Activated naive CD8-positive, alpha-beta T cell treated with anti-CD3 and anti-CD28 coated beads, Interleukin-2, amount 10 ng/mL, durations not matched to agents 7 days and 5 days (primary cell): ENCODE results near the gene PRKCZ. TPM values are rescaled to one million over a fixed set of nuclear protein-coding genes. Genes with fewer than 3 reads are reported as not detected.

Experiments used
- ATAC-seq: fragments of 150-1000 bp; cut with Tn5 transposase; one replicate; pipeline ENCODE4 v1.10.0; 2021; ENCODE audit warnings: low read depth, moderate library complexity
- POLR2A ChIA-PET: fragments of 350-600 bp; sonication (Branson Sonifier 250); formaldehyde crosslinking; loops from one replicate; lab custom pipeline; 2021; ENCODE audit warnings: antibody characterized with exemption; lab: Charles Lee
- DNase-seq: peaks from one replicate; pipeline ENCODE4 v3.0.0; 2021
- H3K27ac Mint-ChIP-seq: one replicate; pipeline ENCODE4 v1.8.0; 2022; ENCODE audit warnings: mild to moderate bottlenecking, mixed read lengths
- H3K27me3 Mint-ChIP-seq: one replicate; pipeline ENCODE4 v1.8.0; 2022; ENCODE audit warnings: mild to moderate bottlenecking, moderate library complexity, mixed read lengths
- H3K36me3 Mint-ChIP-seq: one replicate; pipeline ENCODE4 v1.8.0; 2021; ENCODE audit warnings: mild to moderate bottlenecking, mixed read lengths
- H3K4me1 Mint-ChIP-seq: one replicate; pipeline ENCODE4 v1.8.0; 2021; ENCODE audit warnings: mixed read lengths
- H3K4me3 Mint-ChIP-seq: one replicate; pipeline ENCODE4 v1.8.0; 2022; ENCODE audit warnings: mild to moderate bottlenecking, moderate library complexity, mixed read lengths
- H3K9me3 Mint-ChIP-seq: one replicate; pipeline ENCODE4 v1.8.0; 2021; ENCODE audit warnings: mixed read lengths
- total RNA-seq, 2 experiments: library from RNA; stranded (reverse); gene quantifications; one replicate each; pipeline ENCODE4 v1.2.3, GENCODE V29; 2021

Gene PRKCZ
- total RNA-seq, 2 experiments from 2014 or later, result 24.3 to 24.4 TPM

DNA sequence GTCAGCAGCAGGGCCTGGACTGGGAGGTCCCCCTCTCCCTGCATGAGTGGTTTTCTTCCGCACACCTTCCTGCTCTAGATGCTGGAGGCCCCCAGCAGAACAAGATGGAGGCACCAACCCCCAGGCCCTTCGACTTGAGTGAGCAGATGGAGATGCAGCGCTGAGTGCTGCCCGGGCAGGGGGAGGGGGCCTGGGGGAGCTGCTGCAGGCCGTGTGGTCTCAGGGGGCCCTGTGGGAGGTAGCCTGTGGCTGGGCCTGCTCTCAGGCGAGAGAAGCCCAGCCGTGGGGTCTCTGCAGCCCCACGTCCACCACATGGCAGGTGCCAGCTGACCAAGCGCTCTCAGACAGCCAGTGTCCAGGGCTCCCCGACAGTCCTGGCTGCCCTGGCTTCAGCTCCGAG lies 145.6 kb downstream of the PRKCZ start:
- no peak for DNase-seq
- Mint-ChIP-seq H3K27ac (peak overlapping the region; percentile 92), H3K9me3 (no peaks in the 10 kb centered on the region), H3K4me3 (no peak overlapping the region), H3K36me3 (no peaks in the 10 kb centered on the region), H3K27me3 (no peaks in the 10 kb centered on the region), H3K4me1 (peaks cover 16% of the 10 kb centered on the region)
- no peak for ATAC-seq
- POLR2A ChIA-PET, result interaction anchor here (1.2 to 3.9 kb wide), 7 partner anchors 9 to 360 kb away, joined by 5 to 63 read pairs (median 13); partner anchors contain the start of genes MORN1, PEX10, RER1 and TNFRSF14

DNA sequence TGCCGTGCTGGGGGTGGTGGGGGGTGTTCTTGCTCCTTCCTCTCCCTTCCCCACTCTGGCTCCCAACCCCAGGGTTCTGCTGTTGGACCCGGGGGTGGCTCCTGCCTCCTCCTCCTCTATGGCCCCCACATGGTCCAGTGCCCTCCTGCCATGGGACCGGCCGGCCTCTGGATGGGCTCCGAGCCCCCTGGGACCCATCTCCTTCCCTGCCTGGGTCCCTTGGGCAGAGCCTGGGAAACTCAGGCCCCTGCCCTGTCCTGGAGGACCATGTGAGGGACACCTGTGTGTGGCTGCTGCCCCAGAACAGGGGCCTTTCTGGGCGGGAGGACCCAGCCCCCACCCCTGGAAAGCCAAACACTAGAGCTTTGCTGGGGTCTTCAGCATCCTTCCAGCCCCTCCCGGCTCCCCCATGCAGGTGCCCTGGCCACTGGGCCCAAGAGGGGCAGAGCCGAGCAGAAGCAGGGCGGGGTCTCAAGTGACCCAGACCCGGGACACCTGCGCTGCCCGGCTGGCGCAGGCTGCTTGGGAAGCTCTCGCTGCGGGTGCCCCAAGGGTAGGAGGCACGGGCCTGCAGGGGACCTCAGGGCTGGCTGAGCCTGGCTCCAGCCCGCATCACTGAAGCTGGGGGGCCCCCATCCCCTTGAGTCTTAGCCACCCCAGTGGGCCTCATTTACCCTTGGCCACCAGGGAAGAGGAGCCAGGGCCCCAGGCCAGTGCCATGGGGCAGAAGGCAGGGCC lies 146.9 kb downstream of the PRKCZ start:
- Mint-ChIP-seq H3K9me3 (no peaks in the 10 kb centered on the region), H3K4me3 (no peak overlapping the region), H3K27ac (no peak overlapping the region), H3K4me1 (peaks cover 12% of the 10 kb centered on the region), H3K27me3 (no peaks in the 10 kb centered on the region), H3K36me3 (no peaks in the 10 kb centered on the region)
- DNase-seq (no peak), ATAC-seq (no peak)
- POLR2A ChIA-PET, result interaction anchor here (1.4 to 3.9 kb wide), 3 partner anchors 32 to 194 kb away, joined by 3 to 63 read pairs (median 25); partner anchors contain the start of genes MORN1 and RER1

DNA sequence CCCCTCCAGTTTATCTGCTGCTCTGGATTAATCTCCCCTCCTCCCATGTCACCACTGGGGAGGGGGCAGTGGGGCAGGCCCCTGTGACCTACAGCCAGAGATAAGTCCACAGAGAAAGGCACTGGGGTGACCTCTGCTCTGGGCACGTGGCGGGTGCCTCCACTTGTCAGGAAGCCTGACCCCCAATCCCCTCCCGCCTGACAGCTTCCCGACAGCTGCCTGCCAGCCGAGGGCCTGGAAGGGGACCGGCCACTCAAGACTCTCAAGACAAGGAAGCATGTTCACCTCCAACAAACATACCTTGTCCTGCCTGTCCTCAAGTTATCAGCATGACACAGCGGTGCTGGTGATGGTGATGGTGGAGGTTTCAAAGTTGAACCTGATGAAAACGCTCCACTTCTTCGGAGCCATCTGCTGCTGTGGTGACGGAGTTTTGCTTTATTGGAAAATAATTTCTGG lies 147.5 kb downstream of the PRKCZ start:
- no peaks in the 10 kb centered on the region for H3K36me3 Mint-ChIP-seq
- ATAC-seq (no peak), DNase-seq (no peak)
- POLR2A ChIA-PET, result interaction anchor here (0.7 to 1.4 kb wide), 2 partner anchors 11 to 31 kb away, joined by 3 read pairs; no protein-coding TSS in a partner anchor
- H3K9me3 Mint-ChIP-seq, result no peaks in the 10 kb centered on the region
- peaks cover 12% of the 10 kb centered on the region for H3K4me1 Mint-ChIP-seq
- H3K4me3 Mint-ChIP-seq, result no peak overlapping the region
- no peaks in the 10 kb centered on the region for H3K27me3 Mint-ChIP-seq
- H3K27ac Mint-ChIP-seq, result peak overlapping the region; percentile 81

DNA sequence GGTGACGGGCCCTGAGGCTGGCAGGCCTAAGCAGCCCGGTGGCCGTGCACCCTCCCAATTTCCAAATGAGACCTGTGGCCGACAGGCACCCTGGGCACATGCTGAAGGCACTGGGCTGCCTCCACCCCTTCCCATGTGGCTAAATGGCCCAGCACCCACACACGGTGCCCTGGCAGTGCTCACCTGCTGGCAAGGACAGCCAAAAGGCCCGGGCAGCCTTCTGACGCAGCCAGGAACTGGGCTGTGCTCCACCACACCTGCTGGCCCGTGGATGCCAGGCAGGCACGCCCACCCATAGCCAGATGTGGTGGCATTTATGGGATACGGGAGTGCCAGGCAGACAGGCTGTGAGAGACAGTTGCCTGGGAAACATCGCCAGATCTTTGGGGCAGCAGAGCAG lies 148.4 kb downstream of the PRKCZ start:
- H3K4me3 Mint-ChIP-seq, result peak overlapping the region; percentile 81
- no peaks in the 10 kb centered on the region for H3K9me3 Mint-ChIP-seq
- ATAC-seq (no peak), DNase-seq (no peak)
- H3K27ac Mint-ChIP-seq, result peak overlapping the region; percentile 81
- POLR2A ChIA-PET, result interaction anchor here (0.7 to 2.2 kb wide), 13 partner anchors 10 to 389 kb away, joined by 3 to 15 read pairs (median 4); partner anchors contain the start of genes MORN1, PEX10, RER1 and TNFRSF14
- H3K36me3 Mint-ChIP-seq, result no peaks in the 10 kb centered on the region
- H3K27me3 Mint-ChIP-seq, result no peaks in the 10 kb centered on the region
- peaks cover 12% of the 10 kb centered on the region for H3K4me1 Mint-ChIP-seq

DNA sequence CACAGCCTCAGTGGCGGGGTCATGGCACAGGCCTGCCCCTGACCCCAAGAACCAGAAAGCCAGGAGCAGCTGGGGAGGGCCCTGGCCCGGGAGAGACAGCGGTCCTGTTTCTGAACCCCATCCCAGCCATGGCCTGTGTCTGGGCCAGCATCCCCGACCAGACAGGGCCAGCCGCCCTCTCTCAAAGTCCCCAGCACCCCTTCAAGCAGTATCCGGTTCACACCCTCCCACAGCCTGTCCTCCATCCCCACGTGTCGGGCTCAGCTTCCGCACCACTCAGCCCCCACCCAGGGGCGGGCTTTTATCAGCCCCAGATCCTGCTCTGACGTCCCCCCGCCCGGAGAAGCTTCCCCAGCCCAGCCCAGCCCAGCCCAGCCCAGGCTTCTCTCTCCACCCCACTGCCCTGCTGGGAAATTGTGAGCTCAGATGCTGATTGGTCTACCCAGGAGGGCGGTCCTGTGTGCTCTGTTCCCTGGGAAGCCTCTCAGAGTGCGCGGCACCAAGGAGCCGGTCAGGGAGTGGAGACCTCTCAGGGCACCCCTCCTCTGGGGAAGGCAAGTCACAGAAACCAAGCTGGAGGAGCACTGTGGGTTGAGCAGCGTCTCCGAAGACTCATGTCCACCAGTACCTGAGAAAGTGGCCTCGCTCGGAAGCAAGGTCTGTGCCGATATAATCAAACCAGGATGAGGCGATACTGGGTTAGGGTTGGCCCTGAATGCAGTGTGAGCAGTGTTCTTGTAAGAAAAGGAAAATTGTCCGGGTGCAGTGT lies 149.0 kb downstream of the PRKCZ start:
- POLR2A ChIA-PET, result interaction anchor here (0.6 to 2.2 kb wide), 20 partner anchors 8 to 388 kb away, joined by 3 to 15 read pairs (median 4); partner anchors contain the start of genes MORN1, PEX10, RER1 and TNFRSF14
- Mint-ChIP-seq H3K4me1 (peaks cover 12% of the 10 kb centered on the region), H3K4me3 (peak overlapping the region; percentile 81), H3K9me3 (no peaks in the 10 kb centered on the region), H3K27me3 (no peaks in the 10 kb centered on the region), H3K36me3 (no peaks in the 10 kb centered on the region), H3K27ac (peak overlapping the region; percentile 81)
- DNase-seq (peak; percentile 81), ATAC-seq (peak; percentile 74)

DNA sequence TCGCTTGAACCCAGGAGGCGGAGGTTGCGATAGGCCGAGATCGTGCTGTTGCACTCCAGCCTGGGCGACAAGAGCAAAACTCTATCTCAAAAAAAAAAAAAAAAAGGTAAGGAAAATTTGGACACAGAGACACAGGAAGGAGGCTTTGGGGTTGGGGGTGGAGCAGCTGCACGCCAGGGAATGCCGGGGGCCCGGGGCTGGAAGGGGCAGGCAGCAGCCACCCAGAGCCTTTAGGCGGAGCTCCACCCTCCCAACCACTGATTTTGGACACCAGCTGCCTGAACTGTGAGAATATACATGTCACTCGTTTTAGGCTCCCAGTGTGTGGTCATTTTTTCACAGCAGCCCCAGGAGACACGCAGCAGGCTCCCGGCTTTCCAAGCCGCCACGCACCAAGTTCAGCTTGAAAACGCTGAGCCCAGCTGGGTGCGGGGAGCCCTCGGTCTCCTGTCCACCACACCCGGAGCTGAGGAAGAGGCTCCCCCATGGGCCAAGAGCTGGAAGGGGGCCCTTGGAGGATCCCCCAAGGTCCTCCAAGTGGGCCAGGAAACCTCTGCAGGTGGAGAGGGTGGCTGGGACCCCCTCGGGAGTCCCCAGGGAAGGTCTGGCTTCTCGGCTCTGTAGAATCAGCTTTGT lies 150.2 kb downstream of the PRKCZ start:
- no peaks in the 10 kb centered on the region for H3K9me3 Mint-ChIP-seq
- H3K27ac Mint-ChIP-seq, result no peak overlapping the region
- POLR2A ChIA-PET, result interaction anchor here (0.6 to 2.2 kb wide), 7 partner anchors 9 to 192 kb away, joined by 3 to 15 read pairs (median 5); partner anchors contain the start of genes MORN1, RER1 and SKI
- peaks cover 14% of the 10 kb centered on the region for H3K4me1 Mint-ChIP-seq
- ATAC-seq (no peak), DNase-seq (no peak)
- no peaks in the 10 kb centered on the region for H3K27me3 Mint-ChIP-seq
- H3K4me3 Mint-ChIP-seq, result peak overlapping the region; percentile 81
- H3K36me3 Mint-ChIP-seq, result no peaks in the 10 kb centered on the region

DNA sequence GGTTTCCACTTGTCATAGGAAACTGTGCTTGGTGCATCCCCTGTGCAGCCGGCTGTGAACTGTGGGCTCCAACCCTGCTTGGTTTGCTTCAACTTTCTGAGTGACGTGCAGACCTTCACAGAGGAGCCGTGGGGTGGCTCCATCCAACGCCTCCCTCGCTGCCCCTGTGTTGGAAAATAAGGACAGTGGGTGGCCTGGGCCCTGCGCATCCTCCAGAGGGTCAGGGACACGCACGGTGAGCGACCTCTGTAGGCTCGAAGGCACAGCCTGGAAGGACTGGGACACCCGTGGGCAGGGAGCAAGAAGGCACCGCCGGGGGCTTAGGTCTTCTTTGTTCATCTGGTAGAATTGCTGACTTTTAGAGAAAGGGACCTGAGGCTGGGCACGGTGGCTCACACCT lies 150.9 kb downstream of the PRKCZ start:
- Mint-ChIP-seq H3K4me3 (no peak overlapping the region), H3K27me3 (no peaks in the 10 kb centered on the region)

DNA sequence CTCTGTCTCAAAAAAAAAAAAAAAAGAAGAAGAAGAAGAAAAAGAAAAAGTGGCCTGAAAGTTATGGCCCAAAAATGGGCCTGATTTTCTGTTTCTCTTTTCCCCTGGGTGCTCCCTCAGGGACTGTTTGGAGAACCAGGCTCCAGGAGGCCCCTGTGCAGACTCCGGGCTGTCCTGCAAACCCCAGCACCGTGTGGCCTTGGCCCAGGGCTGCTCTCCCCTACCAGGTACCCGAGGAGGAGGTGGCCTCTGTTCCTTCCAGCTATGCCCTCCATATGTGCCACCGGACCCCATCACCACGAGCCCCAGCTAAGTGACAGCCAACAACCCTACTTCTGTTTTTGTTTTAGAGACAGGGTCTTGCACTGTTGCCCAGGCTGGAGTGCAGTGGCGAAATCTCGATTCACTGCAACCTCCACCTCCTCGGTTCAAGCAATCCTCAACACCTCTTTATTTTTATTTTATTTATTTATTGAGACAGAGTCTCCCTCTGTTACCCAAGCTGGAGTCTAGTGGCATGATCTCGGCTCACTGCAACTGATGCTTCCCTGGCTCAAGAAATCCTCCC lies 151.9 kb downstream of the PRKCZ start:
- ATAC-seq, result no peak
- Mint-ChIP-seq H3K27me3 (no peaks in the 10 kb centered on the region), H3K4me1 (peaks cover 15% of the 10 kb centered on the region), H3K27ac (no peak overlapping the region), H3K9me3 (no peaks in the 10 kb centered on the region), H3K4me3 (no peak overlapping the region), H3K36me3 (no peaks in the 10 kb centered on the region)
- POLR2A ChIA-PET, result interaction anchor here (0.7 to 1.4 kb wide), 2 partner anchors 13 to 135 kb away, joined by 3 to 4 read pairs; no protein-coding TSS in a partner anchor
- no peak for DNase-seq

More for the DNA sequence above, 150.9 kb downstream of the PRKCZ start:
- POLR2A ChIA-PET, result no interaction called here
- Mint-ChIP-seq H3K27ac (no peak overlapping the region), H3K9me3 (no peaks in the 10 kb centered on the region), H3K36me3 (no peaks in the 10 kb centered on the region), H3K4me1 (peaks cover 15% of the 10 kb centered on the region)
- DNase-seq (no peak), ATAC-seq (no peak)

DNA sequence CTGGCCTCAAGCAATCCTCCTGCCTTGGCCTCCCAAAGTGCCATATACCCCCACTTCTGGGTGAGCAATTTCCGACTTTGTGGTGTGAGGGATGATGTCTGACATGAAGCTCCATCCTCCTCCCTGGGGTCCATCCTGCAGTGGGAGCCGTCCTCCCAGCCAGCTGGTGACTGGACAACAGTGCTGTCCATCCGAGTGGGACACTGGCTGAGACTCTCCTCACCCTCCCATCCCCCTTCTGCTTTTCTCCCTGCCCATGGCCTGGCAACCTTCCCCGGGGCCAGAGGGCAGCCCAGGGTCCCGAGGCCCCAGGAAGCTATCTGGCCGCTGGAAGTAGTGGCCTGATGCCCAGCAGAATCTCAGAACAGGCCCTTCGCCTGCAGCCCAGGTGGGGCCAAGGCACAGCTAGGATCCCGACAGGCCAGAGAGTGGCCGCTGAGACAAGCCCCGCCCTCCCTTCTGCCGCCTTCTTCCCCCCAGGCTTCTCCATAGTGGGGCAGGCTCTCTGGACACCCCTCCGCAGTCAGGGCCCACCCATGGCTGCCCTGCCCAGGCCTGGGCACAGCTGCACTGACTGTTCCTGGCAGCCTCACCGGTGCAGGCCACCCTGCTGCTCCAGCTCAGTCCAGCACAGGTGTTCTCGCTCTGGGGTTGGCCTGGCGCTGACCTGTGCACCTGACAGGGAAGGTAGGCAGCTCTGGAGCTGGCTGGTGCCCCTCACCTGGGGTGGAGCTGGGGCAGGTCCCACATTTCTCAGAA lies 152.8 kb downstream of the PRKCZ start:
- POLR2A ChIA-PET, result interaction anchor here (0.6 to 1.9 kb wide), 4 partner anchors 14 to 84 kb away, joined by 3 to 7 read pairs (median 4); no protein-coding TSS in a partner anchor
- Mint-ChIP-seq H3K27me3 (no peaks in the 10 kb centered on the region), H3K27ac (no peak overlapping the region), H3K36me3 (no peaks in the 10 kb centered on the region), H3K4me1 (peaks cover 15% of the 10 kb centered on the region), H3K9me3 (no peaks in the 10 kb centered on the region), H3K4me3 (no peak overlapping the region)
- ATAC-seq (no peak), DNase-seq (no peak)

DNA sequence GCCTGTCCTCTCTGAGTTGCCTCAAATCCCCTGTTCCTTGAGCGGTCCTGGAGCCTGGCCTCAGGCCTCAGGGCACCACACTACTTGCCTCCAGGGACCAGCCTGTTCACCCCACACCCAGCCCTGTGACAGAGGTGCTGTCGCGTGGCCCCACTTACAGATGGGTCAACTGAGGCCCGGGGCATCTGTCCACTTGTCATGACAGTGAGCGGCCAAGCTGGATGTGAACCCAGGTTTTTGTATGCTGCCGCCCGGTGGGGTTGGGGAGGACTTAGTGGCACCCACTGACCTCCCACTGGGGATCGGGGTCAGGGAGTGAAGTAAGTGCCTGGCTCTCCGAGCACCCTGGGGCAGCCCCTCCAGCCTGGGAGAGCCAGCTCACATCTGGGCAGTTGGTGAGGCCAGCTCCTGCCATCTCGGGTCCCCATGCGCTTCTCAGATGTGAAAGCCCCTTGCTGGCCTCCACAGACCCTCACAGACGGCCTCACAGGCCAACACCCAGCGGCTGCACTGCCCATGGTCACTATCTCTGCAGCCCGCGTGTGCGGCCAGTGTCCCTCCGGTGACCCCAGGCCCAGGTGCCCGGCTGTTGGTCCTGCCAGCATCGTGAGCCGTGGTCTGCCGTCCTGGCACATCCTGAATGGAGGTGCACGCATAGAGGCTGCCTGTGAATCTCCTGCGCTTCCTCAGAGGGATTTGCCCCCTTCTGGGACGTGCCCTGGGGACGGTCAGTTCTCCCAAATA lies 153.6 kb downstream of the PRKCZ start:
- Mint-ChIP-seq H3K4me3 (no peak overlapping the region), H3K36me3 (no peaks in the 10 kb centered on the region), H3K27me3 (no peaks in the 10 kb centered on the region), H3K9me3 (no peaks in the 10 kb centered on the region), H3K4me1 (peaks cover 13% of the 10 kb centered on the region), H3K27ac (no peak overlapping the region)
- ATAC-seq (no peak), DNase-seq (no peak)
- POLR2A ChIA-PET, result interaction anchor here (1.3 to 2.7 kb wide), 3 partner anchors 9 to 26 kb away, joined by 5 to 17 read pairs (median 7); partner anchors contain the start of gene FAAP20

DNA sequence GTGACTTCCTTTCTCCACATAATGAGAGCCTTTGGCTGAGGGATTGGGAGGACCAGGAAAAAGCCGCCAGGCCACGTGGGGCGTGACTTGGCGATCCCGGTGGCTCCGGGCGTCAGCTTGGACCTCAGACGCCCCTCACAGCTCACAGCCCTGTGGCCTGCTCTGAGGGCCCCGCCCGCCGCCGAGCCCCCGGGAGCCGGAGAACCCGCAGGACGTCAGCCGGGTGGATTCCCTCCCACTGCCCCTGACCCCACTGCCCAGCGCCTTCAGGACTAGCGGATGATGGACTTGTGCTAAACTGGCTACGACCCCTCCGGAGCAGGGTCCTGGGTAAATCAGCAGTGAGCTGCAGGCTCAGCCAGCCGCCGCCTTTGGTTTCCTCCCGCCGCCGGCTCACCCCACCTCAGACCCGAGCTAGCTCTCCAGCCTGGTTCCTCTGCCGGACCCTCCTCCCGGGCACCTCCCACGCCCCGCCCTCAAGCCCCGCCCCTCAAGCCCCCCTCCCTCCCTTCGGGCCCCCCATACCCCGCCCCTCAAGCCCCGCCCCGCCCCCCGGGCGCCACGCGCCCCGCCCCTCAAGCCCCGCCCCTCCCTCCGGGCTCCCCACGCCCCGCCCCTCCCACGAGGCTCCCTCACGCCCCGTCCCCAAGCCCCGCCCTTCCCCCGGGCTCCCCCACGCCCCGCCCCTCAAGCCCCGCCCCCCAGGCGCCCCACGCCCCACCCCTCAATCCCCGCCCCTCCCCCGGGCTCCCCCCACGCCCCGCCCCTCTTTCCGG lies 154.4 kb downstream of the PRKCZ start:
- H3K4me3 Mint-ChIP-seq, result peak overlapping the region; percentile 67
- DNase-seq (no peak), ATAC-seq (peak; percentile 19)
- H3K4me1 Mint-ChIP-seq, result peaks cover 7% of the 10 kb centered on the region
- POLR2A ChIA-PET, result interaction anchor here (0.5 to 2.7 kb wide), 5 partner anchors 8 to 27 kb away, joined by 3 to 17 read pairs (median 4); partner anchors contain the start of gene FAAP20
- no peaks in the 10 kb centered on the region for H3K36me3 Mint-ChIP-seq
- H3K27me3 Mint-ChIP-seq, result no peaks in the 10 kb centered on the region
- H3K9me3 Mint-ChIP-seq, result no peaks in the 10 kb centered on the region
- no peak overlapping the region for H3K27ac Mint-ChIP-seq
